Left ventricle myocardium inferior (tissue), 1 donor: ENCODE measurements around the gene RXRG. TPM values are rescaled to one million over a fixed set of nuclear protein-coding genes. Genes with fewer than 3 reads are reported as not detected.

ENCODE experiments used
- DNase-seq: peaks from one replicate; pipeline ENCODE4 v3.0.0-alpha.2; 2020
- H3K27ac ChIP-seq: fragments of 200-600 bp; replicated peaks from 2 replicates; pipeline ENCODE4 v1.8.0; 2021
- H3K27me3 ChIP-seq: fragments of 200-600 bp; 2 replicates; pipeline ENCODE4 v1.8.0; 2021; ENCODE audit warnings: low read depth
- H3K36me3 ChIP-seq: fragments of 200-600 bp; 2 replicates; pipeline ENCODE4 v1.8.0; 2021
- H3K4me1 ChIP-seq: fragments of 200-600 bp; 2 replicates; pipeline ENCODE4 v1.8.0; 2021
- H3K4me3 ChIP-seq: fragments of 200-600 bp; 2 replicates; pipeline ENCODE4 v1.8.0; 2021; ENCODE audit warnings: mild to moderate bottlenecking, moderate library complexity
- H3K9me3 ChIP-seq: fragments of 200-600 bp; replicated peaks from 2 replicates; pipeline ENCODE4 v1.8.0; 2021
- intact Hi-C: fragments of 100-400 bp; cut with micrococcal nuclease; formaldehyde crosslinking; loops from one replicate; pipeline ENCODE4 v1.11.0; 2022
- total RNA-seq: library from RNA; stranded (reverse); fragmentation: NEBNext Ultra II Directional; extraction: Animal tissue kit (Norgen Biotek cat#: 25700); gene quantifications from one replicate; pipeline ENCODE4 v1.2.1, GENCODE V29; 2021
- TF ChIP-seq, protein P1 (sequence below): fragments of 200-600 bp; IDR thresholded peaks from 2 replicates; pipeline ENCODE4 v1.8.0; 2021; ENCODE audit warnings: antibody characterized with exemption, mild to moderate bottlenecking, borderline replicate concordance
- donor health status: DM: no; HTN: yes; CAD: no; lungs with severe emphysema.

RXRG gene
- total RNA-seq, 1 donor from 2014 or later = 9.3 TPM

DNA sequence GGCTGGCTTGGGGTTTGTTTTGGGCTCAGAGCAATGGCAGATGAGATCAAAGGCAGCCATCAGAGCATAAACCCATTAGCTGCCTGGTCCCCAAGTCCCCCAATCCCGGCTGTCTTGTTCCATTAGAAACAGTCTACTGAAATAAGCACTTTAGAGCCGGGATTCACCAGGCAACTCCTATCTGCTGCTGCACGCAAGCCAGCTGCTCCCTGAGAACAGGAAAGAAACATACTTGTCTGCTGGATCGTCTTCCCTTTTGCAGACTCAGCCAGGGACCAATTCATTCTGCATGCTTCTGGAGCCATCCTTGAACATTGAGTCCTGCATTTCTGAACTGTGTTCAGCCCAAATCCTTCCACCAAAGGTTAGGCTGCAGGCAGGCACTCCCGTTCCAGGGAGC, 21.8 kb downstream of the RXRG start:
- no peak for DNase-seq
- Histone ChIP-seq H3K36me3 (no peaks in the 10 kb centered on the region), H3K9me3 (no peaks in the 10 kb centered on the region), H3K27ac (peak overlapping the region; percentile 82), H3K4me3 (no peak overlapping the region), H3K4me1 (peaks cover 58% of the 10 kb centered on the region), H3K27me3 (no peaks in the 10 kb centered on the region)
- intact Hi-C loops = no loop called here
- TF ChIP-seq, protein P1, sequence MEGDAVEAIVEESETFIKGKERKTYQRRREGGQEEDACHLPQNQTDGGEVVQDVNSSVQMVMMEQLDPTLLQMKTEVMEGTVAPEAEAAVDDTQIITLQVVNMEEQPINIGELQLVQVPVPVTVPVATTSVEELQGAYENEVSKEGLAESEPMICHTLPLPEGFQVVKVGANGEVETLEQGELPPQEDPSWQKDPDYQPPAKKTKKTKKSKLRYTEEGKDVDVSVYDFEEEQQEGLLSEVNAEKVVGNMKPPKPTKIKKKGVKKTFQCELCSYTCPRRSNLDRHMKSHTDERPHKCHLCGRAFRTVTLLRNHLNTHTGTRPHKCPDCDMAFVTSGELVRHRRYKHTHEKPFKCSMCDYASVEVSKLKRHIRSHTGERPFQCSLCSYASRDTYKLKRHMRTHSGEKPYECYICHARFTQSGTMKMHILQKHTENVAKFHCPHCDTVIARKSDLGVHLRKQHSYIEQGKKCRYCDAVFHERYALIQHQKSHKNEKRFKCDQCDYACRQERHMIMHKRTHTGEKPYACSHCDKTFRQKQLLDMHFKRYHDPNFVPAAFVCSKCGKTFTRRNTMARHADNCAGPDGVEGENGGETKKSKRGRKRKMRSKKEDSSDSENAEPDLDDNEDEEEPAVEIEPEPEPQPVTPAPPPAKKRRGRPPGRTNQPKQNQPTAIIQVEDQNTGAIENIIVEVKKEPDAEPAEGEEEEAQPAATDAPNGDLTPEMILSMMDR = no peak

DNA sequence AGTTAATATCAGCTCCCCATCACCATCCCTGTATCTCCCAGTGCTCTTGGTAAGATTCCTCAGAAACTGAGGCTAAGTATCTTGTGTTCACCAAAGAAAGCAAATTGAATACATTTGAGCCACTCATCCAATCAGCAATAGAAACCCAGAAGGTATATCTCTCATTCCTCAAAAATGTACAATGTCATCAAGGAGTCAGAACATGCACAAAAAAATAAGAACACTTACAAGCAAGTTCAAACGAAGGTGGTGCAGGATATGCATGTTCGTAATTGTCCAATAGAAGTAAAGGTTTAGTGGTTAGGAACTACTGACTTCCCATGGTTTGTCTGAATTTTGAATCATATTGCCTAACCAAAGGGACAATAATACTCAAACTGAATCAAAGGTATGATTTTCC, 24.3 kb downstream of the RXRG start:
- no peak for DNase-seq
- H3K27me3 ChIP-seq = no peaks in the 10 kb centered on the region
- TF ChIP-seq, protein P1 = no peak
- no peaks in the 10 kb centered on the region for H3K9me3 ChIP-seq
- no peak overlapping the region for H3K27ac ChIP-seq
- intact Hi-C loops = no loop called here
- no peak overlapping the region for H3K4me3 ChIP-seq
- H3K36me3 ChIP-seq = no peaks in the 10 kb centered on the region
- peaks cover 59% of the 10 kb centered on the region for H3K4me1 ChIP-seq

DNA sequence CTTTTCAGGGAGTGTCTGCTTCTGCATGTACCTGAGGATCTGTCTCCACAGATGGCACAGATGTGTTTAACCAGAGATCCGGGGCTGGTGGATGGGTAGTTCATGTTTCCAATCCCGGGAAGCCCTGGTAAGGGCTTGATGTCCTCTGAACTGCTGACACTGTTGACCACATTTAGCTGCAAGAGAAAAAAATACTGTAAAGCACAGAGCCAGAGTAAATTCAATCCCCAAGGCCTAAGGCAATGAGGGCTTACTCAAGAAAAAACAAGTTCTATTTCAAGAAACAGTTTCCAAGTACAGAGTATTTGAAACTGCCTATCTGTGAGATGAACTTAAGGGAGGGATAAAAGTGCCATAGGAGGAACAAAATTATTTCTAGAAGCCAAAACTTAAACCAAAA, 25.1 kb downstream of the RXRG start:
- no peak overlapping the region for H3K4me3 ChIP-seq
- TF ChIP-seq, protein P1 = no peak
- no peak for DNase-seq
- no peaks in the 10 kb centered on the region for H3K9me3 ChIP-seq
- H3K27me3 ChIP-seq = no peaks in the 10 kb centered on the region
- H3K36me3 ChIP-seq = no peaks in the 10 kb centered on the region
- intact Hi-C loops = no loop called here
- no peak overlapping the region for H3K27ac ChIP-seq
- H3K4me1 ChIP-seq = peaks cover 50% of the 10 kb centered on the region

DNA sequence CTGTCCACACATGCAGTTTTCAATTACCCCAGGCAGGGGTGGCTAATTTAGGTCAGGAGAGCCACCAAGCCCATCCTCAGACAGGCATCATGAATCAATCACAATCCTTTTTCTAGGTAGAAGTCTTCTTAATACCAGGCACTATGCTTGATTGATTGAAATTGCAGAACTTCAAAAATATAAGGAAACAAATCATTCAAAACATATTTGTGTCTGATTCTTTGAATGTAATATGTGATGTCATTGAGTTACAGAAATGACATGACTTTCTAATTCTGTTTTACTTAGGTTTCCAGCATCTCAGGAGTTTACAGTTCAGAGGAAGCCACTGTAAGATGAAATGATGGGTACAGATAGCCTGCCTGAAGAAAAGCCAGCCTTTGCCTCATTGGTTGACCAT, 26.7 kb downstream of the RXRG start:
- H3K27ac ChIP-seq = no peak overlapping the region
- TF ChIP-seq, protein P1 = no peak
- H3K4me3 ChIP-seq = no peak overlapping the region
- peaks cover 7% of the 10 kb centered on the region for H3K27me3 ChIP-seq
- intact Hi-C loops = no loop called here
- H3K36me3 ChIP-seq = no peaks in the 10 kb centered on the region
- H3K4me1 ChIP-seq = peaks cover 34% of the 10 kb centered on the region
- no peak for DNase-seq
- no peaks in the 10 kb centered on the region for H3K9me3 ChIP-seq

DNA sequence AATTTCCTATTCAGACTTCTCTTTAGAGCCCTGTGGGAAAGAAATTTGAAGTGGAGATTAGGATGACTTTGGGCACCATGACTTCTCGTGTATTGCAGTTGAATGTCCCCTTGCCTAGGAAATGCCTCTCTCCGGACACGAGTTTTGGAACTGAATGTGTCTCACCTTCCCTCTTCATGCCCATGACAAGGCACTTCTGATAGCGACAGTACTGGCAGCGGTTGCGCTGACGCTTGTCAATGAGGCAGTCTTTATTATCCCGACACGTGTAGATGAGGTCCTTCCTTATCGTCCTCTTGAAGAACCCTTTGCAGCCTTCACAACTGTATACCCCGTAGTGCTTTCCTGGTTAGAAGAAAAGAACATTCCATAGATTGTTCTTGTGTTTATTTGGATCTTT, 28.1 kb downstream of the RXRG start:
- intact Hi-C loops = no loop called here
- peak; percentile 55 for DNase-seq
- TF ChIP-seq, protein P1 = no peak

DNA sequence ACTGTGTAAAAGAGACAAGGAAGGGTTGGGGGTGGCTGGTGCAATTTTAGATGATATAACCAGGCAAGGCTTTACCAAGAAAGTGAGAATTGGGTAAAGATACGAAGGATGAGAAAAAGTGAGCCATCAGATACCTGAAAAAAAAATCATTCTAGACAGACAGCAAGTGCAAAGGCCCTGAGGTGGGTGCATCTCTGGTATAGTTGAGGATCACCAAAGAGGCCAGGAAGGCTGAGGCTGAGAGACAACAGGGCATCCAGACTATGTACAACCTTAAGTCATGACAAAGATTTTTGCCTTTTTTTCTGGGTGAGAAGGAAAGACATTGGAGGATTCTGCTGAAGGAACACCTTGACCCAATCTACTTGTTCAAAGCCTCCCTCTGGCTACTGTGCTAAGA, 29.9 kb downstream of the RXRG start:
- H3K9me3 ChIP-seq = no peaks in the 10 kb centered on the region
- H3K27ac ChIP-seq = no peak overlapping the region
- no peak for DNase-seq
- TF ChIP-seq, protein P1 = no peak
- H3K36me3 ChIP-seq = no peaks in the 10 kb centered on the region
- H3K4me1 ChIP-seq = peaks cover 26% of the 10 kb centered on the region
- intact Hi-C loops = no loop called here
- H3K4me3 ChIP-seq = no peak overlapping the region
- H3K27me3 ChIP-seq = peaks cover 20% of the 10 kb centered on the region

More for the DNA sequence above, 28.1 kb downstream of the RXRG start:
- Histone ChIP-seq H3K27ac (peak overlapping the region; percentile 49), H3K27me3 (peaks cover 15% of the 10 kb centered on the region), H3K36me3 (no peaks in the 10 kb centered on the region), H3K9me3 (no peaks in the 10 kb centered on the region), H3K4me3 (no peak overlapping the region), H3K4me1 (peaks cover 27% of the 10 kb centered on the region)
